IMR-90 (cell line): ENCODE data around the gene GOLT1A. TPM values are rescaled to one million over a fixed set of nuclear protein-coding genes. Genes with fewer than 3 reads are reported as not detected.

Source experiments
- ATAC-seq: fragments of 200-7000 bp; cut with Tn5 transposase; 2 replicates; pipeline ENCODE4 v1.9.1; 2020; ENCODE audit warnings: low read depth, mild to moderate bottlenecking, moderate library complexity
- BruUV-seq: library from RNA; stranded (reverse); fragments of 400-500 nt; replicated peaks from 2 replicates; lab custom pipeline; 2021; lab: Mats Ljungman, UMichigan
- CTCF ChIA-PET: fragments of 300-600 bp; formaldehyde crosslinking; extraction: SDS; loops from one replicate; lab custom pipeline; 2021; ENCODE audit warnings: antibody characterized with exemption; lab: Yijun Ruan, JAX
- POLR2A ChIA-PET: fragments of 300-600 bp; sonication (Branson Sonifier 250); formaldehyde crosslinking; loops from one replicate; lab custom pipeline; 2022; ENCODE audit warnings: antibody characterized with exemption; ENCODE audit not compliant: unreplicated experiment; lab: Charles Lee
- DNase-seq: peaks from one replicate; pipeline ENCODE4 v3.0.0; 2013
- H2AFZ ChIP-seq: replicated peaks from 2 replicates; pipeline ENCODE3; 2013; ENCODE audit warnings: low read length, mild to moderate bottlenecking; ENCODE audit not compliant: poor library complexity
- H2AK5ac ChIP-seq: 2 replicates; pipeline ENCODE4 v1.6.1; 2013; ENCODE audit warnings: low read depth, low read length, inconsistent platforms
- H2AK9ac ChIP-seq: replicated peaks from 2 replicates; pipeline ENCODE3; 2013; ENCODE audit warnings: mild to moderate bottlenecking, low read depth, low read length, moderate library complexity; ENCODE audit not compliant: poor library complexity
- H2BK120ac ChIP-seq: 2 replicates; pipeline ENCODE4 v1.6.1; 2013; ENCODE audit warnings: low read depth, low read length, inconsistent platforms
- H2BK15ac ChIP-seq: 3 replicates; pipeline ENCODE4 v1.6.1; 2013; ENCODE audit warnings: low read depth, low read length, inconsistent platforms
- H2BK20ac ChIP-seq: 2 replicates; pipeline ENCODE4 v1.6.1; 2013; ENCODE audit warnings: low read depth, mild to moderate bottlenecking, inconsistent platforms, low read length, moderate library complexity
- H2BK5ac ChIP-seq: 2 replicates; pipeline ENCODE4 v1.6.1; 2013; ENCODE audit warnings: mild to moderate bottlenecking, low read depth, low read length, inconsistent platforms; ENCODE audit not compliant: poor library complexity, severe bottlenecking
- H3K14ac ChIP-seq: replicated peaks from 2 replicates; pipeline ENCODE4 v1.6.1; 2013; ENCODE audit warnings: low read depth, low read length, inconsistent platforms
- H3K18ac ChIP-seq: 2 replicates; pipeline ENCODE4 v1.6.1; 2013; ENCODE audit warnings: low read depth, low read length, control low read depth
- H3K23ac ChIP-seq: 2 replicates; pipeline ENCODE4 v1.6.1; 2013; ENCODE audit warnings: low read depth, low read length, inconsistent platforms
- H3K27ac ChIP-seq: 2 replicates; pipeline ENCODE4 v1.5.1; 2013; ENCODE audit warnings: mild to moderate bottlenecking, control low read depth, low read length; ENCODE audit not compliant: insufficient read depth
- H3K27me3 ChIP-seq: 2 replicates; pipeline ENCODE4 v1.6.1; 2013; ENCODE audit warnings: low read length; ENCODE audit not compliant: control insufficient read depth, insufficient read depth
- H3K36me3 ChIP-seq: 2 replicates; pipeline ENCODE4 v1.6.1; 2013; ENCODE audit warnings: low read length, mixed read lengths; ENCODE audit not compliant: control insufficient read depth, insufficient read depth
- H3K4ac ChIP-seq: 2 replicates; pipeline ENCODE4 v1.6.1; 2013; ENCODE audit warnings: low read depth, low read length, inconsistent platforms
- H3K4me1 ChIP-seq: 2 replicates; pipeline ENCODE4 v1.6.1; 2013; ENCODE audit warnings: low read length, mixed read lengths; ENCODE audit not compliant: control insufficient read depth, insufficient read depth
- H3K4me2 ChIP-seq: 2 replicates; pipeline ENCODE4 v1.6.1; 2013; ENCODE audit warnings: low read depth, mild to moderate bottlenecking, control low read depth, low read length, moderate library complexity
- H3K4me3 ChIP-seq: 2 replicates; pipeline ENCODE4 v1.5.1; 2013; ENCODE audit warnings: low read depth, mild to moderate bottlenecking, control low read depth, low read length, moderate library complexity; ENCODE audit not compliant: insufficient read depth
- H3K56ac ChIP-seq: 2 replicates; pipeline ENCODE4 v1.6.1; 2013; ENCODE audit warnings: low read length, inconsistent platforms; ENCODE audit not compliant: insufficient read depth; ENCODE audit errors: extremely low read depth
- H3K79me1 ChIP-seq, 2 experiments: 2 replicates each; pipeline ENCODE4 v1.6.1; 2013; ENCODE audit warnings: low read length in 2 of 2, inconsistent platforms in 1 of 2, low read depth in 1 of 2
- H3K9ac ChIP-seq: 2 replicates; pipeline ENCODE4 v1.6.1; 2013; ENCODE audit warnings: low read depth, low read length, control low read depth
- H3K9me1 ChIP-seq: 2 replicates; pipeline ENCODE4 v1.6.1; 2013; ENCODE audit warnings: low read length, inconsistent platforms; ENCODE audit not compliant: insufficient read depth
- H3K9me3 ChIP-seq: 2 replicates; pipeline ENCODE4 v1.6.1; 2013; ENCODE audit warnings: low read length; ENCODE audit not compliant: control insufficient read depth, insufficient read depth
- H4K20me1 ChIP-seq: 2 replicates; pipeline ENCODE4 v1.6.1; 2013; ENCODE audit warnings: low read length, inconsistent platforms; ENCODE audit not compliant: insufficient read depth
- H4K5ac ChIP-seq: 2 replicates; pipeline ENCODE4 v1.6.1; 2013; ENCODE audit warnings: mild to moderate bottlenecking, low read depth, low read length, control low read depth
- H4K8ac ChIP-seq, 2 experiments: 2 replicates each; pipeline ENCODE4 v1.6.1; 2013; ENCODE audit warnings: low read depth in 2 of 2, low read length in 2 of 2, control low read depth in 1 of 2, inconsistent platforms in 1 of 2
- H4K91ac ChIP-seq: 2 replicates; pipeline ENCODE4 v1.6.1; 2013; ENCODE audit warnings: low read depth, low read length, inconsistent platforms; ENCODE audit not compliant: insufficient read depth
- ELK1 ChIP-seq: fragments of 150-350 bp; IDR thresholded peaks from 2 replicates; pipeline ENCODE4 v1.6.1; 2016; ENCODE audit warnings: low read depth, mild to moderate bottlenecking, low read length, moderate library complexity, borderline replicate concordance
- WGBS, 2 experiments: methylation state at CpG; one replicate each; pipeline versions ENCODE4 v1.1.5 to v1.1.7; 2013; ENCODE audit warnings: missing lambda C conversion rate in 2 of 2; ENCODE audit not compliant: insufficient read length in 1 of 2; ENCODE audit errors: extremely low coverage in 2 of 2; 5-methylcytosine and 5-hydroxymethylcytosine counted together
- dilution Hi-C: fragments of 300-500 bp; cut with HindIII; formaldehyde crosslinking; loops from one replicate; pipeline ENCODE4 v1.14.3; 2018; ENCODE audit warnings: low sequenced_read_pairs; ENCODE audit not compliant: unreplicated experiment
- in situ Hi-C: fragments of 300-500 bp; cut with MboI; formaldehyde crosslinking; loops from 3 replicates; pipeline ENCODE4 v1.14.3; 2019; ENCODE audit warnings: low sequenced_read_pairs, inconsistent platforms, mixed read lengths
- intact Hi-C: fragments of 100-400 bp; cut with micrococcal nuclease; formaldehyde crosslinking; loops from 2 replicates; pipeline ENCODE4 v1.10.0; 2022
- polyA plus RNA-seq, 3 experiments: library from polyadenylated mRNA; depleted of rRNA; stranded (reverse); fragments of >200 nt; gene quantifications; 2 replicates each; pipeline ENCODE4 v1.2.3, GENCODE V29; 2012; ENCODE audit warnings: low replicate concordance in 1 of 3
- total RNA-seq: library from RNA; depleted of rRNA; stranded (reverse); fragments of >200 nt; gene quantifications from 2 replicates; pipeline ENCODE4 v1.2.3, GENCODE V29; 2012

GOLT1A gene
- total and polyA plus RNA-seq, 2 of the 4 experiments (the other 2 are of a cell fraction) = 0.32 TPM; not detected in 1

DNA sequence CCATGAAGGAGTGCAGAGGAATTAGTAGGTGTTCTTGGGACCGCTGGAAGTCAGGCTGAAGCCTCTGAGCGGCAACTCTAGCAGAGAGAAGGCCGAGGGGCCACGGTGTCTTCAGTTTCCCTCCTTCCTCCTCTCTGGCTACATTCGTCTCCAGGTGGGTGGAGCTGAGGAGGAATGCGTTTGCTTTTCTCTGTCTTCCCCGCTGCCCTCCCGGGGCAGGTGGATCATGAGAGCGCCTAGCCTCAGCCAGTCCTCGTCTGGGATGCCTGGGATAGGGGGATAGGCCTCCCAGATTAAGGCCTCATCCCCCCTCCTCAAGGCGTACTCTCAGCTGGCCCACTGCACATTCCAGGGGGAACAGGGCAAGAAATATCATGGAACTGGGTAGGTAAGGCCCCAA, 7.5 kb upstream of the GOLT1A start:
- no peak overlapping the region for H2AK5ac ChIP-seq
- H4K20me1 ChIP-seq = no peaks in the 10 kb centered on the region
- intact Hi-C loops = no loop called here
- POLR2A ChIA-PET = no interaction called here
- no peak overlapping the region for H2BK15ac ChIP-seq
- no peak overlapping the region for H3K9ac ChIP-seq
- no peak for TF ChIP-seq ELK1
- H2AFZ ChIP-seq = no peak overlapping the region
- H3K27me3 ChIP-seq = no peaks in the 10 kb centered on the region
- H3K4me1 ChIP-seq = peaks cover 4% of the 10 kb centered on the region
- no peaks in the 10 kb centered on the region for H3K79me1 ChIP-seq
- peaks cover 22% of the 10 kb centered on the region; the same call in 1 of the 2 replicates for H3K36me3 ChIP-seq
- H3K27ac ChIP-seq = no peak overlapping the region
- H4K91ac ChIP-seq = no peak overlapping the region
- no peak for ATAC-seq
- H2BK5ac ChIP-seq = no peak overlapping the region
- no peak overlapping the region for H3K23ac ChIP-seq
- H3K9me3 ChIP-seq = no peaks in the 10 kb centered on the region
- no peak overlapping the region for H4K8ac ChIP-seq
- no peak overlapping the region for H2BK20ac ChIP-seq
- no peak overlapping the region for H4K5ac ChIP-seq
- no peak overlapping the region for H3K4ac ChIP-seq
- WGBS, 2 experiments = no CpG with 5 or more reads among the region's 11 CpGs
- CTCF ChIA-PET = no interaction called here
- H3K4me2 ChIP-seq = no peak overlapping the region
- no peak overlapping the region for H3K14ac ChIP-seq
- H3K18ac ChIP-seq = no peak overlapping the region
- in situ Hi-C loops = no loop called here
- DNase-seq = no peak
- no peak overlapping the region for H3K4me3 ChIP-seq
- no peak overlapping the region for H2BK120ac ChIP-seq
- BruUV-seq = TSS peak; percentile 67
- peaks cover 6% of the 10 kb centered on the region for H3K9me1 ChIP-seq
- no peak overlapping the region for H3K56ac ChIP-seq
- no peak overlapping the region for H2AK9ac ChIP-seq
- dilution Hi-C loops = no loop called here
